ENCODE results near the gene NPTN. TPM values are rescaled to one million over a fixed set of nuclear protein-coding genes. Genes with fewer than 3 reads are reported as not detected.
"Not testable (repeated sequence)": the region's sequence is repeated elsewhere in the genome, so short reads cannot be mapped to it uniquely, and the experiment has no call there.

NPTN gene
- polyA plus RNA-seq, 3 donors = 34.3 to 62.4 (median 43.5) TPM

- H3K27ac ChIP-seq (ENCODE audit: low read depth, low read length) = no peak overlapping the region
Measured at GRCh38 chr15:73550190-73550589, 83.0 kb downstream of the NPTN start.

DNA sequence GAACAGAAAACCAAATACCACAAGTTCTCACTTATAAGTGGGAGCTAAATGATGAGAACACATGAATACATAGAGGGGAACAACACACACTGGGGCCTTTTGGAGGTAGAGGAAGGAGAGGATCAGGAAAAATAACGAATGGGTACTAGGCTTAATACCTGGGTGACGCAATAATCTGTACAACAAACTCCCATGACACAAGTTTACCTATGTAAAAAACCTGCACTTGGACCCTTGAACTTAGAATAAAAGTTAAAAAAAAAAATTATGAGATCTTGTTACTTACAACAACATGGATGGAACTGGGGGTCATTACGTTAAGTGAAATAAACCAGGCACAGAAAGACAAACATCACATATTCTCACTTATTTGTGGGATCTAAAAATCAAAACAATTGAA, 84.3 kb downstream of the NPTN start:
- H3K27ac ChIP-seq (ENCODE audit: low read depth, low read length) = not testable (repeated sequence)
- WGBS, 3 donors = 90 to 98% (median 94%) methylated on average over 3 of the region's 3 CpGs

- H3K27ac ChIP-seq (ENCODE audit: low read depth, low read length) = no peak overlapping the region
Measured at GRCh38 chr15:73541479-73541878, 91.7 kb downstream of the NPTN start.

GRCh38 chr15:73540161-73540560, 93.0 kb downstream of the NPTN start:
- 74 to 79% (median 79%) methylated on average over 3 of the region's 3 CpGs for WGBS, 3 donors
- no peak overlapping the region for H3K27ac ChIP-seq (ENCODE audit: low read depth, low read length)

DNA sequence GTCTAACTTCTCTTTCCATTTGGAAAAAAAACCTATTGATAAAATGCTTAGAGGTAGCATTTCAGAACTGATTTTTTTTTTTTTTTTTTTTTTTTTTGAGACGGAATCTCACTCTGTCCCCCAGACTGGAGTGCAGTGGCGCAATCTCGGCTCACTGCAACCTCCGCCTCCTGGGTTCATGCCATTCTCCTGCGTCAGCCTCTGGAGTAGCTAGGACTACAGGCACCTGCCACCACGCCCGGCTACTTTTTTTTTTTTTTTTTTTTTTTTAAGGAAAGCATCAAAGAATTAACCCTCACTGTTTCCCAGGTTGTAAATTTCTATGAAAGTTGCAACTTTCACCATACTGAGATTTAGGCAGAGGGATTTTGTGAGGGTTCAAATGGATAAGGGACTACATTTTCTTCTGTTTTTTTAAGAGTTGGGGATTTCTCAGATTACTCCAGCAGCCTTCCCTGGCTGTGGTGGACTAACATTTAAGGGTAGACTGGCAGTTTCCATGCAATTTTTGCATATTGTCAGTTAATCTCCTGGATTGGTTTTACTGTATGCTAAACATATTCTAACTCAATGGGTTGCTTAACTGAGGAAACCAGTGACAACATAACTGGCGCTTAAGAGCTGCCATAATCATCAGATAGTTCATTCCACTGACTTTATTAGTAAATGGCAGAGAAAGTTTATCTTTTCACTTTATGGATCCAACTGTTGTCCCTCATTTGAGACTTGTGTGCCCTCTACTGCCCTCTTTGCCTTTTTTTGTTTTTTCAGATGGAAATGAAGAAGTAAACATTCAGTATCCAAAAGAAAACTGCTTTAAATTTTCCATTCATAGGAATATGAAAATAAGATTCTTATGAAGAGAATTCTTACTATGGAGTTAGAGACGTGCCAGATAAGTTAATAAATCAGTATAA, 93.7 kb downstream of the NPTN start:
- WGBS, 3 donors = 79 to 84% (median 82%) methylated on average over 9 of the region's 9 CpGs
- H3K27ac ChIP-seq (ENCODE audit: low read depth, low read length) = no peak overlapping the region

- WGBS, 3 donors = 97 to 98% (median 98%) methylated on average over 10 of the region's 10 CpGs
- no peak overlapping the region for H3K27ac ChIP-seq (ENCODE audit: low read depth, low read length)
Measured at GRCh38 chr15:73538563-73539211, 94.5 kb downstream of the NPTN start.

GRCh38 chr15:73538123-73538522, 95.1 kb downstream of the NPTN start:
- 94 to 100% (median 94%) methylated on average over 2 of the region's 2 CpGs for WGBS, 3 donors

DNA sequence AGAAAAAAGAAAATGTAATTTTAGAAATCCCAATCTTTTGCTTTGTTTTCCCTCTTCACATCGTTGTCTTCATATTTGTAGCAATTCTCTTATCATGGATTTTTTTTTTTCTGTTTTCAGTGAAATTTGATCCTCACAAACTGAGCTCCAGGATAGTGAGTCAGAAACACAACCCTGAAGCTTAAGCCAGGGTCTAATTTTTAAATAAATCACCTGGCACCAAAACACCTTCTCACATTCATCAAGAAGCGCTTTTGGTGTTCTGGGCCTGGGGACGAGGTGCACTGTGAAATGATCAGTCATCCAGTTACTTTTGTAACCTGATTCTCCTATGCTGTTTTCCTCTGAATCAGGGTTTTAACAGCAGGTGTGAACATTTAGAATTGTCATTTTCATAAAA, 102.5 kb downstream of the NPTN start:
- 52 to 67% (median 63%) methylated on average over 3 of the region's 3 CpGs for WGBS, 3 donors

More at GRCh38 chr15:73538123-73538522, 95.1 kb downstream of the NPTN start:
- H3K27ac ChIP-seq (ENCODE audit: low read depth, low read length) = no peak overlapping the region

DNA sequence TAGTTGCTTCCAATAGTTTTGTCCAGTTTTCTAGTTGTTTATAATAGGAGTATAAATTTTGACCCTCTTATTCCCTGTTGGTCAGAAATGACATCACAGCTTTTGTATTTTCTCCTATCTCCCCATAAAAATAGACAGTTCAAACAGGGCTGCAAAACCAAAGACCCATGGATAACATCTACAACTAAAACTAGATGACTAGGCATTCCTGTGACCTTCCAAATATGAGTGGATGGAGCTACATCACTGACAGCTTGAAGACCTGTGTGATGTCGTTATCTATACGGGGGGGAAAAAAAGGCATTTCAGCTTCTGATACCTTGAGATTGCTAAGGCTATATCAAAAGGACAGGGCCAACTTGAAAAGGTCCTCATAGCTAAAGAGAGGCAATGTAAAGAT, 105.6 kb downstream of the NPTN start:
- whole genome bisulfite sequencing, 3 donors = 85 to 94% (median 88%) methylated on average over 2 of the region's 2 CpGs
- no peak overlapping the region for H3K27ac ChIP-seq (ENCODE audit: low read depth, low read length)

More for the DNA sequence above, 102.5 kb downstream of the NPTN start:
- H3K27ac ChIP-seq (ENCODE audit: low read depth, low read length) = no peak overlapping the region

- 93 to 100% (median 96%) methylated on average over 1 of the region's 1 CpG for WGBS, 3 donors
Measured at GRCh38 chr15:73524919-73525318, 108.3 kb downstream of the NPTN start.

DNA sequence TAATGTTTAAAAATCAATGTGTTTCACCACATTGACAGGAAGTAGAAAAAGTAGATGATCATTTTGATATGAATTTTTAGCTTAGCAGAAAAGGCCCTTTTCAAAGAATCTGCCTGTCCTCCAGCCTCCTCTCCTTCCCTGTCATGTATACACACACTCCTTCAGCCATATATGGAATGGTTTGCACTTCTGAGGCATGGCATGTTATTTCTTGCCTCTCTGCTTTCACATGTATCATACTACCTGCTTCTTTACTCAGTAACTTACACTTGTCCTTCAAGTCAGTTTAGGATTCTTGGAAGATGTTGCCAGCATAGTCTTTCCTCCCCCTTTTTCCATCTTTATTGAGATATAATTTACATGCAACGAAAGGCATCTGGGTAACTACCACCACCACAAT, 111.2 kb downstream of the NPTN start:
- 83 to 95% (median 92%) methylated on average over 1 of the region's 1 CpG for WGBS, 3 donors
- H3K27ac ChIP-seq (ENCODE audit: low read depth, low read length) = no peak overlapping the region

More at GRCh38 chr15:73524919-73525318, 108.3 kb downstream of the NPTN start:
- no peak overlapping the region for H3K27ac ChIP-seq (ENCODE audit: low read depth, low read length)

- 83 to 89% (median 85%) methylated on average over 5 of the region's 5 CpGs for WGBS, 3 donors
Measured at GRCh38 chr15:73518876-73519733, 114.1 kb downstream of the NPTN start.

DNA sequence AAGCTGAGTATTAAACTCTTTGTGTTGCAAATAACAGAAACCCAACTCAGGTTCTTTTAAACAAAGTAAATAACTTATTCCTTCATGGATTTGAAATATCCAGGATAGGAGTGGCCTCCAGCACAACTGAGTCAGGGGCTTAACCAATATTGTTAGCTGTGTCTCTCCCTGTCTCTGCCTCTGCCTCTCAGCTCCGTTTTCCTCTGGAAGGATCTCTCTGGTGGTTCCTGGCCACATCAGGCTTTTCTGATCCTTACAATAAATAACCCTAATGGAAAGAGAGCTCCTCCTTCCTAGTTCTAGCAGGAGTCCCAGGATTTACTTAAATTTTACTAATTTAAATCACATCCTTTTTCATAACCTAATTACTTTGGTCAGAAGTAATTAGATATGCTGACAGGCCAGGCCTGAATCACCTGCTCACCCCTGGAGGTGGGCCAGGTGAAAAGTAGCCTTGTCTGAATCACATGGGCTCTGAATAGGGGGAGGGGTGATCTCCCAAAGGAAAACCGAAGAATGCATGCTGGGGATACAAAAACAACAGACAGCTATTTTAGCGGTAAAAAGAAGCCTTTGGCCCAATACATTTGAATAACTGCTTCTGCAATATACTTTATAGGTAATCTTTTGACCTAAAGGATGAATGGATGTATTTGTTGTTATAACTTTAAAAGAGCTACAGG, 114.9 kb downstream of the NPTN start:
- H3K27ac ChIP-seq (ENCODE audit: low read depth, low read length) = no peak overlapping the region
- 49 to 65% (median 63%) methylated on average over 3 of the region's 3 CpGs for WGBS, 3 donors

More at GRCh38 chr15:73518876-73519733, 114.1 kb downstream of the NPTN start:
- no peak overlapping the region for H3K27ac ChIP-seq (ENCODE audit: low read depth, low read length)

DNA sequence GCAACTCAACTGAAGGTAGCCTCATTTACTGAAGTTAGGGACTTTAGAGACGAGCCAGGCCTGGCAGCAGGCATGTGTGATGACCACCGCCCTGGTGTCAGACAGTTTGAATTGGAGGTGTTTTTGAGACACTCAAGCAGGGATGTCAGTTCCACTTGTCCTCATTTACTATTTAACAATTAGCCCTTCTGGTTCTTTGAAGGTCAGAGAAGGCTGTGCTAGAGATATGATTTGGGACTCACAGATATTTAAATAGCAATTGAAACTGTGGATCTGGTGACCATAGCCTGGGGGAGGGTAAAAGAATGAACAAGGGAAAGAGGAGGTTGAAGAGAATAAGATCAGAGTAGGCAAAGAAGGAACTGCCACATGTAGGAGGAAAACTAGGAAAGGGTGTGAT, 115.6 kb downstream of the NPTN start:
- H3K27ac ChIP-seq (ENCODE audit: low read depth, low read length) = no peak overlapping the region
- WGBS, 3 donors = 89 to 94% (median 91%) methylated on average over 2 of the region's 2 CpGs

DNA sequence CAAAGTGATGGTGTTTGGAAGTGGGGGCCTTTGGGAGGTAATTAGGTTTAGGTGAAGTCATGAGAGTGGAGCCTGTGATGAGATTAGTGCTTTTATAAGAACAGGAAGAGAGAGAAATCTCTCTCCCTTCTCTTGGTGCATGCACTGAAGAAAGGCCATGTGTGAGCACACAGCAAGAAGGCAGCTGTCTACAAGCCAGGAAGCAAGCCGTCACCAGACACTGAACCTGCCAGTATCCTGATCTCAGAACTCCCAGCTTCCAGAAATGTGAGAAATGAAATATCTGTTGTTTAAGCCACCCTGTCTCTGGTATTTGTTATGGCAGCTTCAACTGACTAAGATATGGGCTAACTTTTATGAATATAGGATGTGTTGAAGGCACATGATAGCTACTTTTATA, 117.7 kb downstream of the NPTN start:
- no peak overlapping the region for H3K27ac ChIP-seq (ENCODE audit: low read depth, low read length)
- 58 to 89% (median 77%) methylated on average over 1 of the region's 1 CpG for WGBS, 3 donors
